ENCODE results near the gene MYH3. TPM values are rescaled to one million over a fixed set of nuclear protein-coding genes. Genes with fewer than 3 reads are reported as not detected.

Gene MYH3
- total RNA-seq, 2 experiments from 2014 or later: 2.3 to 3.2 TPM

GRCh38 chr17:10674704-10675103, 17.6 kb upstream of the MYH3 start:
- H3K27me3 Mint-ChIP-seq (ENCODE audit: low read depth): no peaks in the 10 kb centered on the region
- no peaks in the 10 kb centered on the region for H3K4me1 Mint-ChIP-seq (ENCODE audit: low read depth)
- ATAC-seq: no peak
- no peak overlapping the region for H3K27ac Mint-ChIP-seq
- H3K4me3 Mint-ChIP-seq: no peak overlapping the region
- no peaks in the 10 kb centered on the region for H3K9me3 Mint-ChIP-seq (ENCODE audit: insufficient read depth)
- POLR2A ChIA-PET: interaction anchor here (1.1 kb wide), 1 partner anchor 9 kb away, joined by 3 read pairs; no protein-coding TSS in a partner anchor
- H3K36me3 Mint-ChIP-seq (ENCODE audit: low read depth): peaks cover 14% of the 10 kb centered on the region
- DNase-seq: no peak
- CTCF ChIA-PET: interaction anchor here (1.1 to 2.1 kb wide), 2 partner anchors 9 to 28 kb away, joined by 3 to 11 read pairs; no protein-coding TSS in a partner anchor

- ATAC-seq (no peak), DNase-seq (no peak)
- Mint-ChIP-seq H3K4me1 (ENCODE audit: low read depth) (no peaks in the 10 kb centered on the region), H3K36me3 (ENCODE audit: low read depth) (peaks cover 7% of the 10 kb centered on the region), H3K27me3 (ENCODE audit: low read depth) (no peaks in the 10 kb centered on the region), H3K9me3 (ENCODE audit: insufficient read depth) (no peaks in the 10 kb centered on the region), H3K4me3 (no peak overlapping the region), H3K27ac (no peak overlapping the region)
- CTCF ChIA-PET: interaction anchor here (1.0 to 1.5 kb wide), 5 partner anchors 10 to 56 kb away, joined by 3 to 5 read pairs (median 3); no protein-coding TSS in a partner anchor
- POLR2A ChIA-PET: no interaction called here
Measured at GRCh38 chr17:10673312-10673711, 16.2 kb upstream of the MYH3 start.

- CTCF ChIA-PET: no interaction called here
Measured at GRCh38 chr17:10668775-10669174, 11.7 kb upstream of the MYH3 start.

GRCh38 chr17:10666906-10667305, 9.8 kb upstream of the MYH3 start:
- CTCF ChIA-PET: interaction anchor here (0.9 to 1.5 kb wide), 2 partner anchors 17 to 20 kb away, joined by 3 to 5 read pairs; no protein-coding TSS in a partner anchor
- no peak for ATAC-seq
- Mint-ChIP-seq H3K27ac (no peak overlapping the region), H3K4me1 (ENCODE audit: low read depth) (no peaks in the 10 kb centered on the region), H3K9me3 (ENCODE audit: insufficient read depth) (no peaks in the 10 kb centered on the region), H3K27me3 (ENCODE audit: low read depth) (no peaks in the 10 kb centered on the region), H3K36me3 (ENCODE audit: low read depth) (peaks cover 2% of the 10 kb centered on the region), H3K4me3 (no peak overlapping the region)
- POLR2A ChIA-PET: no interaction called here
- no peak for DNase-seq

More at GRCh38 chr17:10668775-10669174, 11.7 kb upstream of the MYH3 start:
- H3K4me3 Mint-ChIP-seq: no peak overlapping the region
- H3K27ac Mint-ChIP-seq: no peak overlapping the region
- peaks cover 2% of the 10 kb centered on the region for H3K36me3 Mint-ChIP-seq (ENCODE audit: low read depth)
- no peak for ATAC-seq
- no peak for DNase-seq
- H3K9me3 Mint-ChIP-seq (ENCODE audit: insufficient read depth): no peaks in the 10 kb centered on the region
- POLR2A ChIA-PET: no interaction called here
- H3K27me3 Mint-ChIP-seq (ENCODE audit: low read depth): no peaks in the 10 kb centered on the region
- H3K4me1 Mint-ChIP-seq (ENCODE audit: low read depth): no peaks in the 10 kb centered on the region

GRCh38 chr17:10664571-10664970, 7.5 kb upstream of the MYH3 start:
- DNase-seq (no peak), ATAC-seq (no peak)
- H3K4me1 Mint-ChIP-seq (ENCODE audit: low read depth): no peaks in the 10 kb centered on the region
- H3K36me3 Mint-ChIP-seq (ENCODE audit: low read depth): no peaks in the 10 kb centered on the region
- ChIA-PET POLR2A (no interaction called here), CTCF (interaction anchor here (1.8 to 2.6 kb wide), 2 partner anchors 18 to 19 kb away, joined by 5 to 13 read pairs; no protein-coding TSS in a partner anchor)
- H3K4me3 Mint-ChIP-seq: no peak overlapping the region
- no peak overlapping the region for H3K27ac Mint-ChIP-seq
- H3K27me3 Mint-ChIP-seq (ENCODE audit: low read depth): no peaks in the 10 kb centered on the region
- no peaks in the 10 kb centered on the region for H3K9me3 Mint-ChIP-seq (ENCODE audit: insufficient read depth)

GRCh38 chr17:10663231-10663630, 6.1 kb upstream of the MYH3 start:
- POLR2A ChIA-PET: no interaction called here
- CTCF ChIA-PET: interaction anchor here (1.5 kb wide), 1 partner anchor 74 kb away, joined by 3 read pairs; no protein-coding TSS in a partner anchor
- DNase-seq (no peak), ATAC-seq (no peak)
- no peak overlapping the region for H3K4me3 Mint-ChIP-seq
- no peaks in the 10 kb centered on the region for H3K27me3 Mint-ChIP-seq (ENCODE audit: low read depth)
- no peaks in the 10 kb centered on the region for H3K4me1 Mint-ChIP-seq (ENCODE audit: low read depth)
- H3K36me3 Mint-ChIP-seq (ENCODE audit: low read depth): no peaks in the 10 kb centered on the region
- H3K9me3 Mint-ChIP-seq (ENCODE audit: insufficient read depth): no peaks in the 10 kb centered on the region
- no peak overlapping the region for H3K27ac Mint-ChIP-seq

- ChIA-PET CTCF (interaction anchor here (0.7 to 1.6 kb wide), 2 partner anchors 14 to 19 kb away, joined by 3 to 6 read pairs; no protein-coding TSS in a partner anchor), POLR2A (no interaction called here)
- DNase-seq: no peak
- Mint-ChIP-seq H3K27ac (no peak overlapping the region), H3K9me3 (ENCODE audit: insufficient read depth) (no peaks in the 10 kb centered on the region), H3K36me3 (ENCODE audit: low read depth) (no peaks in the 10 kb centered on the region), H3K27me3 (ENCODE audit: low read depth) (no peaks in the 10 kb centered on the region), H3K4me1 (ENCODE audit: low read depth) (no peaks in the 10 kb centered on the region), H3K4me3 (no peak overlapping the region)
- ATAC-seq: no peak
Measured at GRCh38 chr17:10661437-10661836, 4.3 kb upstream of the MYH3 start.

- H3K4me1 Mint-ChIP-seq (ENCODE audit: low read depth): peaks cover 10% of the 10 kb centered on the region
- H3K9me3 Mint-ChIP-seq (ENCODE audit: insufficient read depth): no peaks in the 10 kb centered on the region
- POLR2A ChIA-PET: no interaction called here
Measured at GRCh38 chr17:10657879-10658278, 770 bp upstream of the MYH3 start.

GRCh38 chr17:10653987-10654386, 3.1 kb downstream of the MYH3 start:
- Mint-ChIP-seq H3K4me1 (ENCODE audit: low read depth) (peaks cover 12% of the 10 kb centered on the region), H3K4me3 (no peak overlapping the region), H3K9me3 (ENCODE audit: insufficient read depth) (no peaks in the 10 kb centered on the region), H3K27ac (no peak overlapping the region), H3K27me3 (ENCODE audit: low read depth) (no peaks in the 10 kb centered on the region), H3K36me3 (ENCODE audit: low read depth) (no peaks in the 10 kb centered on the region)
- ChIA-PET CTCF (interaction anchor here (0.8 to 1.5 kb wide), 5 partner anchors 10 to 191 kb away, joined by 3 to 5 read pairs (median 3); no protein-coding TSS in a partner anchor), POLR2A (no interaction called here)
- ATAC-seq (no peak), DNase-seq (no peak)

More at GRCh38 chr17:10657879-10658278, 770 bp upstream of the MYH3 start:
- no peak for ATAC-seq
- no peak overlapping the region for H3K4me3 Mint-ChIP-seq
- CTCF ChIA-PET: no interaction called here
- H3K27ac Mint-ChIP-seq: no peak overlapping the region
- no peak for DNase-seq
- no peaks in the 10 kb centered on the region for H3K27me3 Mint-ChIP-seq (ENCODE audit: low read depth)
- no peaks in the 10 kb centered on the region for H3K36me3 Mint-ChIP-seq (ENCODE audit: low read depth)

GRCh38 chr17:10652984-10653659, 4.0 kb downstream of the MYH3 start:
- Mint-ChIP-seq H3K4me1 (ENCODE audit: low read depth) (peaks cover 12% of the 10 kb centered on the region), H3K27me3 (ENCODE audit: low read depth) (no peaks in the 10 kb centered on the region), H3K9me3 (ENCODE audit: insufficient read depth) (no peaks in the 10 kb centered on the region), H3K27ac (peak overlapping the region; percentile 53), H3K36me3 (ENCODE audit: low read depth) (no peaks in the 10 kb centered on the region), H3K4me3 (no peak overlapping the region)
- DNase-seq (peak; percentile 23), ATAC-seq (peak; percentile 30)
- ChIA-PET CTCF (interaction anchor here (0.8 to 1.5 kb wide), 5 partner anchors 9 to 192 kb away, joined by 3 to 5 read pairs (median 4); no protein-coding TSS in a partner anchor), POLR2A (no interaction called here)

- Mint-ChIP-seq H3K27me3 (ENCODE audit: low read depth) (no peaks in the 10 kb centered on the region), H3K4me3 (no peak overlapping the region), H3K4me1 (ENCODE audit: low read depth) (peaks cover 12% of the 10 kb centered on the region), H3K36me3 (ENCODE audit: low read depth) (no peaks in the 10 kb centered on the region), H3K27ac (no peak overlapping the region), H3K9me3 (ENCODE audit: insufficient read depth) (no peaks in the 10 kb centered on the region)
- CTCF ChIA-PET: no interaction called here
- no peak for ATAC-seq
- POLR2A ChIA-PET: no interaction called here
- DNase-seq: no peak
Measured at GRCh38 chr17:10651927-10652326, 5.2 kb downstream of the MYH3 start.

- ChIA-PET CTCF (interaction anchor here (0.6 to 1.6 kb wide), 3 partner anchors 34 to 195 kb away, joined by 3 to 4 read pairs (median 3); no protein-coding TSS in a partner anchor), POLR2A (no interaction called here)
- no peak overlapping the region for H3K4me3 Mint-ChIP-seq
- no peak for DNase-seq
- H3K4me1 Mint-ChIP-seq (ENCODE audit: low read depth): peaks cover 12% of the 10 kb centered on the region
- H3K9me3 Mint-ChIP-seq (ENCODE audit: insufficient read depth): no peaks in the 10 kb centered on the region
- ATAC-seq: no peak
- H3K27ac Mint-ChIP-seq: no peak overlapping the region
- H3K36me3 Mint-ChIP-seq (ENCODE audit: low read depth): no peaks in the 10 kb centered on the region
- no peaks in the 10 kb centered on the region for H3K27me3 Mint-ChIP-seq (ENCODE audit: low read depth)
Measured at GRCh38 chr17:10649602-10650001, 7.5 kb downstream of the MYH3 start.
